GM19463 (cell line): ENCODE measurements around the gene SLC43A2.

Experiments
- ATAC-seq: cut with Tn5 transposase; IDR thresholded peaks from one replicate; pipeline ENCODE4 v1.9.1; 2021; ENCODE audit warnings: mild to moderate bottlenecking, moderate library complexity; ENCODE audit not compliant: unreplicated experiment

The SLC43A2 gene

DNA sequence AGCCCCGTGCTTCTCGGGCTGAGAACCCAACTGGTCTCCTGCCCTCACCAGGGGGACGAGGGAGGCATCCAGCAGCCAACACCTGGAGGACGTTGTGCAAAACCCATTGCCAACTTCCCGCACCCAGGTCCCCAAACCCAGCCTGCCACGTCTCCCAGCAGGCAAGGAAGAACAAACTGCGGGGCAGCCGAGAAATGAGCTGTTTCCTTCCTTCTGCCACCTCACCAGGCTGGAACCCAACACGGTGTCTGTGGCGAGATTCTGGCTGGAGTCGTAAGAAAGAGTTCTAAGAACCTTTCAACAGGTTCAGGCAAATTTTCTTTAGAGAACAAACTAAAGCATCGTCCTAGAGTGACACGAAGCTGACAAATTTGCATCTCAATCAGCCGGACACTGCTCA, 3.6 kb downstream of the SLC43A2 start:
- ATAC-seq = no peak

- ATAC-seq = no peak
Measured at GRCh38 chr17:1624650-1625049, 4.0 kb downstream of the SLC43A2 start.

GRCh38 chr17:1623057-1623630, 5.5 kb downstream of the SLC43A2 start:
- no peak for ATAC-seq

- ATAC-seq = no peak
Measured at GRCh38 chr17:1621273-1621954, 7.2 kb downstream of the SLC43A2 start.

GRCh38 chr17:1620486-1620885, 8.1 kb downstream of the SLC43A2 start:
- ATAC-seq = no peak

DNA sequence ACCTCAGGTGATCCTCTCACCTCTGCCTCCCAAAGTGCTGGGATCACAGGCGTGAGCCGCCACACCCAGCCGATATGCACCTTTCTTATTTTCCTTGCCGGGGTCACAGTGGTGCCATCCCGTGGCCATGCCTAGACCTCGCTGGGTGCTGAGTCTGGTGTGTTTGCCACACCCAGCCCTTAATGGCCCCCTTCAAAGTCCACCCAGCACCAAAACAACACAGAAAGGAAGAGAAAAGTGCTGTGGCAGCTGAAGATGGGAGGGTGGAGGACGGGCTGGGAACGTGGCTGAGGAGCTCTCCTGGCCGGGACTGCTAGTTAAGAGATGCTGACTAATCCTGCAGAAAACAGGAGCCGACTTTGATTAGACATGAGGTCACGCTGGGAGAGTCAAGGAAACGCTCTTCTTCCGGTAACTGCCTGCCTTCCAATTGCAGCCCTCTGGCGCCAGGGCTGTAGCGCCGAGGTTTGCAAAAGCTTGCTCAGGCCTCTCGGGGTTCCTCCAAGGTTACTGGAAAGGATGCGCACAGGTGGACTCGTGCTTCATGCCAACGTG, 10.9 kb downstream of the SLC43A2 start:
- ATAC-seq = no peak

DNA sequence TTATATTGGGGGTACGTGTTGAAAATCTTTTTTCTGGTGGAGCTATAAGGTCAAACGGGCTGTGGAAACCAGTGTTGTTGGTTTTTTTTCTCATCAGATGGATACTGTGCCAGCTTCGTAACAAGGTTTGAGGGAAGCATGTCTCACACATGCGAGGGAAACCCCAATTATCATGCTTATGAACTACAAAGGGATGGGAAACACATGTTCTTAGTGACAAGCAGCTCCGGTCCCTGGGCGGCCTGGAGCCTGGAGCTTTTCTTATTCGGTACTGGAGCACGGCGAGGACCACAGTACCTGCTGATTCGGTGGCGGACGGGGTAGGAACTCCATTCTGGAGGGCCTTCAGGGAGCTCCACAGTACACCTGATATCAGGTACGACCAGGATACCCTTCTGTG, 12.5 kb downstream of the SLC43A2 start:
- no peak for ATAC-seq

DNA sequence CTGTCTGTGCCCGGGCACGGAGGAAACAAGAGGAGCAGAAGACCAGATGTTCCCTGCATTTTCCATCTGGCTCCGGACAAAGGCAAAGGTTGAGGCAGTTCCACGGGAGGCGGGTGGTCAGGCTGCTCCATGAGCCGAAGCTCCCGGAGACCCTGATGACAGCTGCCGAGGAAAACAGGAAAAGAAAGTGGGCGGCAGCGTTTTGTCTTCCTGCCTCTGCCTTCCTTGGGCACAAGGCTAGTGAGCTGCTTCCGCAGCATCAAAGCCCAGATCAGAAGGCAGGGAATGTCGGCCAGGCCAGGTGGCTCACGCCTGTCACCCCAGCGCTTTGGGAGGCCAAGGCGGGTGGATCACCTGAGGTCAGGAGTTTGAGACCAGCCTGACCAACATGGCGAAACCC, 16.2 kb downstream of the SLC43A2 start:
- ATAC-seq = no peak

GRCh38 chr17:1611715-1612114, 16.9 kb downstream of the SLC43A2 start:
- ATAC-seq = no peak

DNA sequence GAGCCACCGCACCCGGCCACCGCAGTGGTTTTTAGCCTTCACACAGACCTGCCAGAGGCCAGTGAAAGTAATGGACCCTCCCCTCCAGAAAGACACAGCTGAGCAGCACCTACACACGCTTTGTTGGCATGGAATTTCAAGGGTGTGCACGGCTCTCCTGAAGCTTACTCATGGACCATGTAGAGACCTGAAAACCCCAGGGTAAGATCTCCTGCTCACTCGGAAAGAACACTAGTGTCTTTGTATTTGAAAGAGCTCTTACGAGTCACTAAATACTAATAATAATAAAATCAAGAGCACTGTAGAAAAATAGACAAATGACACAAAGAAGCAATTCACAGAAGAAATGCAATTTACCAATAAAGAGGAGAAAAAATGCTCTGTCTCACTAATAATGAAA, 20.0 kb downstream of the SLC43A2 start:
- no peak for ATAC-seq

- ATAC-seq = peak; percentile 9
Measured at GRCh38 chr17:1607971-1608320, 20.7 kb downstream of the SLC43A2 start.

DNA sequence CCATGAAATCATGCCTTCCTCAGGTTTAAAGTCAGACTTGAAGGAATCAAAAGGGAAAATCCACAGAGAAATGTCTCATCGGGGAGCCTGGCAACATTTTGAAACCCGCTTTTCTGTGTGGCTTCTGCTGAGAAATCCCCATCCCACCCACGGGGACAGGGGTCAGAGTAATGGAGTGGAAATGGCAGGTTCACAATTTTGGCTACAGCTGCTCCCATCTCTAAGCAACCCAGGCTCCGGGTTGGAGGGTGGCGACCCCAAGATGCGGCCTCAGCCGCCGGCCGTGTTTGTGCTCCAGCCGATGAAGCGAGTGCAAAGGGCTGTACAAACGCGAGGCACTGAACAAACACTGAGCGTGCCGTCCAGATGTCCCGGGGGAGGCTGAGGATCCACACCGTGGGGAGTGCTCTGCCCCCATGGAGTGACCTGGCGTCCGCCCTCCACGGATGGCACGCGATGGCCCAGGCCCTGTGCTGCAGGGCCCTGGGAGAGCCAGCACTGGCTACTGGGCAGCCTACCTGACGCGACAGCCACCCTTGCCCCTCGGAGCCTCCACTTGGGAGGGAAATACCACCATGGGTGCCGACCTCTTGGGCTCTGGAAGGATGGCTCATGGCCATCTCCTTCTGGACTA, 22.2 kb downstream of the SLC43A2 start:
- ATAC-seq = no peak

DNA sequence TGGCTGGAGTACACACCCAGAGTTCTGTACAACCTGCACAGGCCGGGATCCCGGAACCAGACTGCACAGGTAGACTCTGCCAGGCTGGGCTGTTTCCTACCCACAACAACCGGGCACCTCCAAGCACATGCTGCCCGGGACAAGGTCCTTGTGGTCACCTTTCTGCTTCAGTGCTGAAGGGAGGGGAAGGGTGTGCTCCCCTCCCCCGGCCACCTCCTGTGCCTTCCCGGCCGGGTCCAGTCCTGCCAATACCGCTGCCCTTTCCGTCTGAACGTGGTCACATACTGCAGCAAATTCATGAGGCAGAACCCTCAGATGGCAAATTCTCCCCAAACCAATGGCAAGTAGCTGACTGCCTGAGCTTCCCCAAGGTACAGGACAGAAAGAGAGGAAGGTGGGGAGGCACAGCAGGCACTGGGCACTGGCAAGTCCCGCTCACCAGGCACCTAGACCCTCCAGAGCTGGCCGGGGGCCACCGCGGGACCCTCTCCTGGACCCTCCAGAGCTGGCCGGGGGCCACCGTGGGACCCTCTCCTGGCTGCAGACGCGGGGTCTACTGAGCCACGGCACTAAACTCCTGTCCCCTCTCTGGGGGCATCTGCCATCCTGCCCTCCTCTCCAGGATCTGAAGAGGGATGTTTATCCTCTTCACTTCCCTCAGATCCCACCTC, 22.8 kb downstream of the SLC43A2 start:
- no peak for ATAC-seq

DNA sequence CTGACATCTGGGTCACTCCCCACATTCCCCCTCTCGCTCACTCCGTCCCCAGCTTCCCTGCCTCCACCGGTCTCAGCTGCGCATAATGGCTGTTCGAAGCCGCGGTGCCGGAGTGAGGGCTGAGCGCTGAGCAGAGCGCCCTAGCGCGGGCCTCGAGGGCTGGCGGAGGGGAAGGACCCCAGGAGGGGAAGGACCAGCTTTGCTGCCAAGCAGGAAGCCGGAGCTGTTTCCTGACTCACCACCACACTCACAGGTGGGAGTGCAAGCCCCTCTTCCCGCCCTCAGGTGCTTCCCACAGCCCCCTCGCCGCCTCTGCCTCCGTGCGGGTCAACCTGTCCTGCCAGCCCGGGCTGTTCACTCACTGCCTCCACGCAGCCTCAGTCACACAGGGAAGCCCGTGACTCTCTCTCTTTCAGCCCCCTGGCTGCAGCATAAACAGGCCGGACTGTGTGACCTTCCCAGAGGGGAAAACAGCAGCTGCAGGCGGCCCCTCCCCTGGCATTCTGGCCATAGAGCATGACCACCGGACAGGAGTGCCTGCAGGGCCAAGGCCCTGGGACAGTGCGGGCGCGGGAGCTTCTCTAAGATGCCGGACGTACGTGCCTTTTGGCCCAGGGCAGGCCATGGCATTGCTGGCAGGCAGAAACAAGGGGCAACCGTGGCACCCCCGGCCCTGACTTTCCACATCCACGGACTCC, 23.7 kb downstream of the SLC43A2 start:
- no peak for ATAC-seq

- ATAC-seq = no peak
Measured at GRCh38 chr17:1601571-1601970, 27.1 kb downstream of the SLC43A2 start.

GRCh38 chr17:1598399-1599095, 30.1 kb downstream of the SLC43A2 start:
- no peak for ATAC-seq

DNA sequence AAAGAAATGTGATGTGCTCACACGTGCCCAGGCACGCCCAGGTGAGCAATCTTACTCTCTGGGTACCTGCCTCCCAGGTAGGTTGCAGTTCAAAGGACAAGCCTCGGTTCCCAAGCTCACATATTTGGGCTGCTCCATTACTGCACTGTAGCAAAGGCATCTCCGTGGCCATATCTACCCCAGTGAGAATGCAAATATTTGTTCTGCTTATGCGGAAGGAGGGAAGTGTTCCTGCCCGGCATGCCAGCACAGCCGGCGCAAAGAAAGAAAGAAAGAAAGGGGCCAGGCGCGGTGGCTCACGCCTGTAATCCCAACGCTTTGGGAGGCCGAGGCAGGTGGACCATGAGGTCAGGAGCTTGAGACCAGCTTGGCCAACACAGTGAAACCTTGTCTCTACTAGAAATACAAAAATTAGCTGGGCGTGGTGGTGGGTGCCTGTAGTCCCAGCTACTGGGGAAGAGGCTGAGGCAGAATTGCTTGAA, 30.7 kb downstream of the SLC43A2 start:
- no peak for ATAC-seq

GRCh38 chr17:1593630-1593931, 35.1 kb downstream of the SLC43A2 start:
- ATAC-seq = no peak

- ATAC-seq = peak; percentile 80
Measured at GRCh38 chr17:1592751-1593629, 35.6 kb downstream of the SLC43A2 start.
